ENCODE data around the gene UBA1.

DNA sequence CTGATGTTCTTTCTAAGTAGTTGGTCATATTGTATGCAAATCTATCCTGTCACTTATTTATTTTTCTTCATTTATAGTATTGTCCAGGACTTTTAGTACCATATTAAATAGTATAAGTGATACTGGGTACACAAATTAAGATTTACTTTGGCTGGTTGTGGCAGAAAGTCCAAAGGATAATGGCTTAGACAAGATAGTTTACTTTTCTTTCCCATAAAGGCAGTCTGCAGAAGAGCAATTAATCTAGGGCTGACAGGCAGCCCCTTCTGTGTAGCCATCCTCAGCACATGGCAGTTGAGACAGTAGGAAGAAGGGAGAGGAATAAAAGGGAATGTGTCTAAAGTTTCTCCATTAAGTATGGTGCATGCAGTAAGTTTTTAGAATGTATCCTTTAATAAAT, 42.2 kb upstream of the UBA1 start:
- TF ChIP-seq, protein P1, sequence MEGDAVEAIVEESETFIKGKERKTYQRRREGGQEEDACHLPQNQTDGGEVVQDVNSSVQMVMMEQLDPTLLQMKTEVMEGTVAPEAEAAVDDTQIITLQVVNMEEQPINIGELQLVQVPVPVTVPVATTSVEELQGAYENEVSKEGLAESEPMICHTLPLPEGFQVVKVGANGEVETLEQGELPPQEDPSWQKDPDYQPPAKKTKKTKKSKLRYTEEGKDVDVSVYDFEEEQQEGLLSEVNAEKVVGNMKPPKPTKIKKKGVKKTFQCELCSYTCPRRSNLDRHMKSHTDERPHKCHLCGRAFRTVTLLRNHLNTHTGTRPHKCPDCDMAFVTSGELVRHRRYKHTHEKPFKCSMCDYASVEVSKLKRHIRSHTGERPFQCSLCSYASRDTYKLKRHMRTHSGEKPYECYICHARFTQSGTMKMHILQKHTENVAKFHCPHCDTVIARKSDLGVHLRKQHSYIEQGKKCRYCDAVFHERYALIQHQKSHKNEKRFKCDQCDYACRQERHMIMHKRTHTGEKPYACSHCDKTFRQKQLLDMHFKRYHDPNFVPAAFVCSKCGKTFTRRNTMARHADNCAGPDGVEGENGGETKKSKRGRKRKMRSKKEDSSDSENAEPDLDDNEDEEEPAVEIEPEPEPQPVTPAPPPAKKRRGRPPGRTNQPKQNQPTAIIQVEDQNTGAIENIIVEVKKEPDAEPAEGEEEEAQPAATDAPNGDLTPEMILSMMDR (IDR thresholded peaks at IDR 0.05; ENCODE audit: low read length), result no peak
- no peak for TF ChIP-seq EZH2 (IDR thresholded peaks at IDR 0.05; ENCODE audit: borderline replicate concordance, low read length)

Measured in OCI-LY1 (cell line).